ENCODE results near the gene PAPOLB.
A peak's percentile ranks its signal among the peaks of the same experiment; 100 is the strongest.

The PAPOLB gene

DNA sequence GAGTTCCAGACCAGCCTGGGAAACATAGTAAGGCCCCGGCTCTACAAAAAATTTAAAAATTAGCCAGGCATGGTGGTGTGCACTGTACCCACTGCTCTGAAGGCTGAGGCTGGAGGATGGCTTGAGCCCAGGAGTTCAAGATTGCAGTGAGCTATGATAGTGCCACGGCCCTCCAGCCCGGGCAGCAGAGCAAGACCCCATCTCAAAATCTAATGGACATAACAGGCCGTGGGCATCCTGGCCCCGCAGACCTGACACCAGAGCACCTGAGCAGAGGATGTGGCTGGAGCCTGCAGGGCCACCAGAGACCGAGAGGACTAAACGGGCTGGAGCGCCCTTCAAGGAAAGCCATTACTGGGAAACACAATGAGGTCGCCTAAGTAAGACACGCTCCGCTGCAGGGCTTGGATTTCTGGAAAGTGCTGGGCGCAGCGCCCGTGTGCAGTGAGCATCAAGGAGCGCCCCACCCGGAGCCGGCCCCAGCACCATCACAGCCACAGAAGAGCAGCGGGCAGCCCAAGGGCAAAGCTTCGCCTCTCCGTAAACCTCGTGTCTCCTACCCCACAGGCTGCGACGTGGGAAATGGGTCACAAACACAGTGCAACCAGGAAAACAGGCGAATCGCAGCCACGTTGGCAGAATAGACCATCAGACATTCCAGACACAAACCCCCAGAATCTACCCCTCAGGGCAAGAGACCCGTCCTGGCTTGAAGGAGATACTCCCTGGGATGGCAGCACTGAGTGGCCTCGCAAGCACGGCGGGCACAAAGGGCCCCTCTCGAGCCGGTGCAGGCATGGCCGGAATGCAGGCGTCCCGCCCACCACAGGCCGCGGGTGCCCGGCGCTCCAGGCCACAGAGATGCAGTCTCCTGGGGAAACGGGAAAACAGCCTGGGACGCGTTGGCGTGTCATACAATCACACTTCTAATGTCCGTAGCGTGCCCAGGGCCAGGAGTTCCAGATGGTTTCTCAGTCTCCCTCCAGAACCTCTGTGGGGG is 16.8 kb upstream of the PAPOLB start:
- no peak for DNase-seq

DNA sequence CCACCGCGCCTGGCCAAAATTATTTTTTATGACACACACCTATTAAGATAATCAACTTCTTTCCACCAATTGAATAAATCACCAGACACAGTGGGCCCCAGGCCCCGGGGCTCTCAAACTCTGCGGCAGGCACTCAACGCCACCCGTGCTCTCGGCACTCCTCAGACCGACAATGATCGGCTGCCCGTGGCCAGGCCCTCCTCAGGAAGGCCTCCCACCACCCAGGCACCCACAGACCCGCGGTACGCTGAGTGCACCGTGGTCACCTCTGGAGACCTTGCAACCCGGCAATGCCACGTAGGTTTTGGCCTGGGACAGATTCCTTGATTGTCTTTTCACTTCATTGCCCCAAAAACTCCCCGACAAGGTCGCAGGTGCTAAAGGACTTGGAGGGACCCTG is 14.8 kb upstream of the PAPOLB start:
- no peak for DNase-seq

DNA sequence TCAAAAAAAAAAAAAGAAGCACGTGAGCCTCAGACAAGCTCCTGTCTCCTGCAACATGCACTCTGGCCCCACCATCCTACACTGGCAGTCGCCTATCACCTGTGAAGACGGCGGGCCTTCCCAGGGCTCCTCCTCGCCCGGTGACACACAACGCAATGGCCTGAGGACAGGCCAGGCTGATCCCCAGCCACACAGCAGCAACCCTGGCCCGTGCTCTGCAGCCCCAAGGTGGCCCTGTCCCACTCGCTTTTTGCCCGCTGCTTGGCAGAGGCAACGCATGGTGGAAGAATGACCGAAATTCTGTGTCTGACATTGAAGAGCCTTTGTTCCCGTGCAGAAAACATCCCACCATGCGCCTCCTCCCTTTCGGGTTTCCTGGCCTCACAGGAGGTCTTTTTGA is 13.6 kb upstream of the PAPOLB start:
- DNase-seq: no peak

DNA sequence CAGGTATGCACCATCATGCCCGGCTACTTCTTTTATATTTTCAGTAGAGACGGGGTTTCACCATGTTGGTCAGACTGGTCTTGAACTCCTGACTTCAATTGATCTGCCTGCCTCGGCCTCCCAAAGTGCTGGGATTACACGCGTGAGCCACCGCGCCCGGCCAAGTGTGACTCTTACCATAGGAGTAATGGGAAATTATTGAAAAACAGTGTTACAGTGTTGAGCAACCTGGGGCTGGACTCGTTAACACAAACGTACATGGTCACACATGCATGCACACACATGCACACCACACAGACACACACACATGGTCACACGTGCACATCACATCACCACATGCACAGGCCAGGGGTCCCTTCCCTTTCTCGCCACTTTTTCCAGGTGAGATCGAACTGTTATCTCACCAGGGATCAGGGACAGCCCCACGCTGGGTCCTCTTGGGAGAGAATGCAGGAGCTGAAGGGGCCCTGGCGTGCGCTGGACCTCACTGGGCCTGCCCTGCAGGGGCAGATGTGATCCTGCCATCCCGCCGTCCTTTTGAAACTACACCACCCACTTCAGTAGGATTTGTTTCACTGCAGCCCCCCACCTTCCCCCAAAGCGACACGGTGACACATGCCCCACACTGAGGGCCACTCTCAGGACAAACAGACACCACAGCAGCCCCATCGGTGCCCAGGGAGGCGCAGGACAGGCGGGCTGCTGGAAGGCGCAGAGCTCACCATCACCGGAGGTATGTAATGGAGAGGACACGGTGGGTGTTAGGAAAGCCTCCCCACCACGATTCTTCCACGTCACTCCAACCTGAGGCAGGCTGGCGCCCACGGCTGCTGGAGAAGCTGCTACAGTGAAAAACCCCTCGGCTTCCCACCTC is 11.5 kb upstream of the PAPOLB start:
- DNase-seq: no peak

DNA sequence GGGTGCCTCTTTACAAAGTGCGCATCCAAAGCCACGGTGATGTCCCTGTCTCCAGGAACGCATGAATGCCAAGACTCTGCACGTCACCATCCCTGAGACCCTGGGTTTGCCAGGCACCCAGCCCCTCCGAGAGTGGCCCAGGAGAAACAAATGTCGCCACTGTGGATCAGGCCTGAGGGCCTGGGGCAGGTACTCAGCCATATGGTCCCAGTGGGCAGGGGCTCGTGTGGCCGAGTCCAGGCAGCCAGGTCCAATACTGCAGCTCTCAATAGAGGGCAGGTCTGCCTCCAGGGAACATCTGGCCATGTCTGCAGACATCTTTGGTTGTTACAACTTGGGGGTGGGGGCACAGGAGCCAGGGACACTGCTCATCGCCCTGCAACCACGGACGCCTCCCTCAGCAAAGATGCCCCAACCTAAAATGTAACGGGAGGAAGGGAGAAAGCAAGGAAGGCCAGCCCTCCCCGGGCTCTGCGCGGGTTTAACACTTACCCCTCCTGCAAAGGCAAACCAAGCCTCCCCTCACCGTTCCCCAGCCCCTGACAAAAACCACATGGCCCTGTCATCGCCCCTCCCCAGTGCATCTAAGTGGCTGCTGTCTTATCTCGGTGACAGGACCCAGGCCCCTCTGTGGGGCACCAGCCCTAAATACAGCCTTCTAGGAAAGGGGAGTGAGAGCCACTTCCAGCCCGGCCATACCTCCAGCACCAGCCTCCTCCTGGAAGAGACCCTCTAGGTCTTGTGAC is 10.3 kb upstream of the PAPOLB start:
- no peak for DNase-seq

DNA sequence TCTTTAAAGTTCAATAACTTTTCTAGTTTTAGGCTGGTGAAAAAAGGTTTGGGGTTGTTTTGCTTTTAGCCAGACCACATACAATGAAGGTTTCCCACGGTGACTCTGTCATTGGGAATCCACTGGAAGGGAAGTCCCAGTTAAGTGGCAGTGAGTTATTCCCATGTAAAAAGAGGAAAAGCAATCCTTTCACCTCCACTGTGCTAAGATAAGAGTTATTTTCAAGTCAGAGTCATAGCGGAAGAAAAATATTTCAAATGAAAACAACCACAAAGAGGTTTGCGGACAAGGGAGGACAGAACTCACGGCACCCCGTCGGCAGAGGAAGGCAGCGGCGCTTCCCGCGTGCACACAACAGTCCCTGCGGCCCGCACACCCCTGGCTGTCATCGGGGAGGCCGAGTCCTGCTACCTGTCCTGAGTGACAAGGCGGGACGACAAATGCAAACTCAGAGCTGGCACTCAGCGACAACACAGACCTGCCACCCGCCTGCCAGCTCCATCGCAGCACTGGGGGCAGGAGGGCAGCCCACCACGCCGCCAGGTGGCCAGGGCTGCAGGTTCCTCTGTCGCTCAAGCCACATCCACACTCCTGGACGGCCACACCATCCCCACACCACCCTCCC is 9.3 kb upstream of the PAPOLB start:
- no peak for DNase-seq

DNA sequence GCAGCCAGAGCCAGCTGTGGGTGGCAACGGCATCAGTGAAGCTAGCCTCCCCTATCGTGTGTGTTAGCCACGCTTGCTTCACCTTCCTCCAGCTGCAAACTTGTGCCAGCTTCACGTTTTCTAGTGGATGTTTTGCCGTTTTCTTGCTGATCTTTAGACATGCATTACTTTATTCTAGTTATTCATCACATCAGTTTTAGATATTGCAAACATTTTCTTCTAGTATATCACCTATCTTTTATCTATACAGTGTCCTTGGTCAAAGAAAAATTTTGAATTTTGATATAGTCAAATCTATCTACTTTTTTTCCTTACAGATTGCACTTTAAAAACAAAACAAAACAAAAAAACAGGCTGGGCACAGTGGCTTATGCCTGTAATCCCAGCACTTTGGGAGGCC is 6.7 kb upstream of the PAPOLB start:
- no peak for DNase-seq

DNA sequence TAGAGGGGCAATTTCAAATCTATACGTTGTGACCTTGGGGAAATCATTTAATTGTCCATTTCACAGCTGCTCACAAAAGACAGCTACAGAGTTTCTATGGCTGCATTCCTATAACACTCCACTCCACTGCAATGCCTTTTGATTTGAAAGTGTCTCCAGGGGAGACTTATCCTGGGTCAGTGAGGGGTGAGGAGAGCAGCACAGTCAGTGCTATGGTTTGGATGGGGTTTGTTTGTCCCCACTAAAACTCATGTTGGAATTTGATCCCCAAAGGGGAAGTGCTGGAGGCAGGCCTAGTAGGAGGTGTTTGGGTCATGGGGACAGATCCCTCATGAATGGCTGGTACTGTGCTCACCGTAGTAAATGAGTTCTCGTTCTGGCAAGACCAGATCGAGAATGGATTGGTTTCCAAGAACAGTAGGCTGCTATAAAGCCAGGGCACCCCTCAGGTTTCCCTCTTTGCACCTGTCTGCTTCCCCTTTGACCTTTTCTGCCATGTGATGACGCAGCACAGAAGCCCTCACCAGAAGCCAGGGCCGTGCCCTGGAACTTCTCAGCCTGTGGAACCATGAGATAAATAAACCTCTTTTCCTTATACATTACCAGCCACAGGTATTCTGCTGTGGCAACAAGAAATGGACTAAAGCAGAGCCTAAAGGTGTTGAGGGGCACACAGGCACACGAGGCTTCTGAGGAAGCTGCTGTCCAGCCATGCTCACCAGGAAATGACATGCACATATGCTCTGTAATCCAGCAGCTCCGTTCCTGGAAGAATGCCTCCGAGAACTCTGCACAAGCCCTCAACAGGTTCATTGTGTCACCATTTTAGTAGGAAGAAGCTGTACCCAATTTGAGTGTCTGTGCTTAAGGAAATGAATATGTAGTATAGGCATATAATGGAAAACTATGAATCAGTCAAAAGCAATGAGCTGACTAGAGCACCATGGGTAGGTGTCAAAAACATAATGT is 5.0 kb upstream of the PAPOLB start:
- no peak for DNase-seq

DNA sequence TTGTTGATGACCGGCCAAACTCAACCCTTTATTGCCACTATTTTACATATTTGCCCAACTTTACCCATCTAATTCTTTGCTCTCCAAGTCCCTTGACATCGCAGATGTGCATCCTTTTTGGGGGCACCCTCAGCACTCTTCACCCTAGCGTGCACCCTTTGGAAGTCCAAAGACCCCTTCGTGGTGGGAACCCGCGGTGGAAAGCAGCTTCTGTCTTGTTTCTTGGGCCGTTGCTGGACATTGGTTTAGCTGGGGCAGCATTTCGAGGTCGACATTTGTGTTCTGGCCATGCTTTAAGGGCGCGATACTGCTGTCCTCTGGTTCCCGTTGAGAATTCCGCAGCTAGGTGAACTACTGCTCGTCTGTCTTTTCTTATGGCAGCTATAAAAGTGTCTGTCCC is 326 bp upstream of the PAPOLB start:
- DNase-seq: no peak

DNA sequence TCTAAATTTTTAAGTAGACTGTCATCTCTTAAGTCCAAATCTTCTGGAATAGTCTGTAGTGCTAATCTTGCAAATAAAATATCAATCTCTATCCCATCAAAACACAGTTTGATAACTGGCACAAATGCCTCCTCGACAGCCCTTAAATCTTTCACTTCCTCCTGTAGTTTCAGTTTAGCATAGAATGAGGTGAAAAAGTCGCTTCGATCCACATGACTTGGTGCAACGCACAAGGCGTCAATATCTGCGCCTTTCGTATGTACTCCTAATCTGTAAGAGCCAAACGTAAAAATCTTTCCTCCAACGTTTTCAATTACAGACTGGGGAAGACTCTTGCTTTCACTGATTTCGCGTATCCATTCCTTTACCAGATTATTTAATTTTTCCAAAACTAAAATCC is 603 bp downstream of the PAPOLB start:
- DNase-seq: no peak

DNA sequence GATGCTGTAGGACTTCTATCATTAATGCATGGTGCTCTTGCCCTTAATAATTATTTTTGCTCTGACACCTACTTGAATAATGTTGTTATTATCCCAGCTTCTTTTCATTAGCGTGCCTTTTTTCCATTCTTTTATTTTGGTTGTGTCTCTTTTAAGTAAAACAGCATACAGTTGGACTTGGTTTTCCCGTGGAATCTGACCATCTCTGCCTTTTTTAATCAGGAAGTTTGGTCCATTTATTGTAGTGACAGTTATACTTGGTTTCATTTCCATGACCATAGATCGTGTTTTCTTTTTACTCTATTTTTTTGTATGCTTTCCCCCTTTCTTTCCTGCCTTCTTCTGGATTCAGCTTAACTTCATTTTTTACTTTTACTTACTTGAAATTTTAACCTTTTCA is 4.6 kb downstream of the PAPOLB start:
- no peak for DNase-seq

DNA sequence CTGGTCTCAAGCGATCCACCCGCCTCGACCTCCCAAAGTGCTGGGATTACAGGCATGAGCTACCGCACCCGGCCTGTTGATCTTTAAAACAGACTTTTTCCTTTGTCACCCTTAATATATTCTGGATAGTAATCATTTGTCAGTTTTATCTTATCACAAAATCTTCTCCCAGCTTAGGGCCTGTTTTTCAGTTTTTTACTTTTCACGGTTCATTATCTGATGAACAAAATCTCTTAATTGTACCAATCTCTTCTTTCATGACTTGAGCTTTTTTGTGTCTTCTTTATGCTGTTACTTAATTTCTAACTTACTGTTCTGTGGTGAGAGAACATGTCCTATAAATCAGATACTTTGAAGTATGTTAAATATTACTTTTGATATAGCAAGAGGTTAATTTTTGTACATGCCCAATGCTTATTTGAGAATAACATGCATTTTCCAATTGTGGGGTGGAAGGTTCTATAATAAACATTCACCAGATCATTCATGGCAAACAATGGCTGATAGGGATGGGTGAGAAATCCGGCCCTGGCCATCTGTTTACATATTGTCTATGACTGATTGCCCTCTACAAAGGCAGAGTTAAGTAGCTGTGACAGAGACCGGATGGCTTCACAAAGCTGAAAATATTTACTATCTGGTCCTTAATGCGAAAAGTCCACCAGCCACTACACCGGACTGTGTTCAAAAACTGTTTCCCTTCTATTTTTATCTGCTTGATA is 5.3 kb downstream of the PAPOLB start:
- no peak for DNase-seq

DNA sequence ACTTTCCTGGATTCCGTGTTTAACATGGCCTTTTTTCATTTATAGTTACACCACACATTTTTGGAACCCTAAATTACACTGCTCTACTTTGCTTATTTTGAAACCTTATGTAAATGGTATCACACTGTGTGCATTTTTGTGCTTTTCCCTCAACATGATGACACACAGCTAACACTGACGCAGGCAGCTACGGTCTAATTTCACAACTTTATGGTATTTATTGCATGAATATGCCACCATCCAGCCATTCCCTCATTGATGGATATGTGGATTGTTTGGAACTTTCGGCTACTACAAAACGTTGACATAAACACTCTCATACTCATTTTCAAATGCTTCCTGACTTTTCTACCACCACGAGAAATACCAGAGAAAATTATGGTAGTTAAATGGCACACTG is 6.9 kb downstream of the PAPOLB start:
- DNase-seq: no peak

DNA sequence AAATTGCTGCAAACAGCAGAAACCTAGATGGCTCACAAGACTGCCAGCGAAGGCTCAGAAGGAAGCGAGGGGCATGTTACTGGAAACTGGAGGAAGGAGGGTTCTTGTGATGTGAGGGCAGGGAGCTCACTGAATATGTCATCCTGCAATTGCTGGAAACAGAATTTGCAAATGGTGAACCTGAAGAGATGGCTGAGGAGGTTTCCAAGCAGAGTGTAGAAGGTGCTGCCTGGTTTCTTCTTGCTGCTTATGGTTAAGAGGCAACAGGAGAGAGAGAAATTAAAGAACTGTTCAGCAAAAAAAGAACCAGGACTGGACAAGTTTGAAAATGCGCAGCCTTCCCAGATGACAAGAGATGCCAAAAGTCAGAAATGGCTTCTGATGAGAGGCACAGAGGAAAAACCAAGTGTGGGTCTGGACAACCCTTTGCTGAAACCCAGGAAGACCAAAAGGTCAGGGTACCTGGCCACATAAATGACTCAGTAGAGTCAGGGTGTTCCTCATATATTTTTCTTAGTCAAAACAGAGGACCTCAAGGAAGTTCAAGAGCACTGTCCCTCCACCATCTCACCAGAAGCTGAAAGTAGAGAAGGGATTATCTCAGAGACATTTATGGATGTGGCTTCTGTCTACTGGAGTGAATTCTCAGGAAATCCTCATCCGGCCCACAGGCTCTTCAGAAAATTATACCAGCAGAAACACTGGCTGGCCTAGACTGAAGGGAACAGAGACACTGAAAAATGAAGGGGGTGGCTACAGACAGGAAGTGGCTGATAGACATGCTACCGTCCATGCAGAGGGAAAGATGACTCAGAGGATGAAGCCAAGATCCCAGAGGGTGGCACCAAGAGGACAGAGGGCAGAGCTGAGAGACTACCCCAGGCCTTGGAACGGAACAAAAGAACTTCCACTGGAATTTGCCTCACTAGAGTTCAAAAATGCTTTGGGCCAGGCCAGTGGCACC is 10.1 kb downstream of the PAPOLB start:
- peak; percentile 13 to 44 (median 39) for DNase-seq

DNA sequence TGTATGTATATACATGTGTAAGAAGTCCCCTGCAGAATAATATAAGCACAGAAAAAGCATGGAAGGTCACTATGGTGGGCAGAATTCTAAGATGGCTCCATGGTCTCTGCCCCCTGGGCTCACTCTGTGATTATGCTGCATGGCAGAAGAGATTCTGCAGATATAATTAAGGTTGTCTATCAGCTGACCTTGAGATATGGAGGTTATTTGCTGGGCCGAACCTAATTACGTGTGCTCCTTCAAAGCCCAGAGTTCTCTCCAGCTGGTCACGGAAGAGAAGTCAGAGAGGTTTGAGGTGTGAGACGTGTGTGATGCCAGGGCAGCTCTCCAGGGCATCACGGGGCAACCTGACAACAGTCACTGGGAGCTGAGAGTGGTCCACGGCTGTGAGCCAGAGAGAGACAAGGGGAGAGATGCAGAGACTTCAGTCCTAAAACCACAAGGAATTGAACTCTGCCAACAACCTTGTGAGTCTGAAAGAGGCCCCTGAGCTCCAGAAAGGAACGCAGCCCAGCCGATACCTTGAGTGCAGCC is 11.5 kb downstream of the PAPOLB start:
- no peak for DNase-seq

DNA sequence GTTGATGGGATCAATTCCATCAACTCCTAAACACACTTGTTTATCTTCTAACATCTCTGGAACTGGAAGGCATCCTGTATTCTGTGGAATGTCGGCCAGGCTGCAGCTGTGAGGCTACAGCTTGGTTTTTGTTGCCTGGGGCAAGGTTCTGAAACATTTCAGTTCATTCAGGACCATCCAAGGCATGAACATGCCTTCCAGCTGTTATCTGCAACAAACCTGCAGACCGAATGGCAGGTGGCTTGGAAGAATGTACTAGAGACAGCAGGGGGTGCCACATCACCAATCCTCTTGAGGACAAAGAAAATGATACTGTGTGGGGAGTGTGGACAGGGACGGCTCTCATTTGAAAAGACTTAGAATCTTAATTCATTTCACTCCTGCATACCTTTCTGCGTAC is 12.4 kb downstream of the PAPOLB start:
- DNase-seq: peak in 2 of 4 experiments; percentile 7 to 21

DNA sequence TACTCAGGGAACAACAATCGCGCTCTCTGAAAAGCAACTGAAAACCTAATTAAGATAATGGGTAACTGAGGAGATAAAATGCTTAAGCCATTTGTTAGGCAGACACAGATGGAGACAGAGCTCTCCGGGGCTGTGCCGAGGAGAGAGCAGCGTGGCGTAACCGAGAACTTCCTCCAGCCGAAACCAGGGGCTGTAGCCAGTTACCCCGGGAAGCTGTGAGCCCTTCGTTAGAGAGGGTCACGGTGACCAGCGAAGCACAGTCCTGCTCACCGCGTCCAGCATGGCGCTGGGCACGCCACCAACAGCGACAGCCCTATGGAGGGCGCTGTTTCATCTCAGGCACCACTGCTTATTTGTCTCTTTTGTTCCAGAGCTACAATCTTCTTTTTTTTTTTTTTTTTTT is 16.1 kb downstream of the PAPOLB start:
- DNase-seq: peak; percentile 8 to 31 (median 16)

DNA sequence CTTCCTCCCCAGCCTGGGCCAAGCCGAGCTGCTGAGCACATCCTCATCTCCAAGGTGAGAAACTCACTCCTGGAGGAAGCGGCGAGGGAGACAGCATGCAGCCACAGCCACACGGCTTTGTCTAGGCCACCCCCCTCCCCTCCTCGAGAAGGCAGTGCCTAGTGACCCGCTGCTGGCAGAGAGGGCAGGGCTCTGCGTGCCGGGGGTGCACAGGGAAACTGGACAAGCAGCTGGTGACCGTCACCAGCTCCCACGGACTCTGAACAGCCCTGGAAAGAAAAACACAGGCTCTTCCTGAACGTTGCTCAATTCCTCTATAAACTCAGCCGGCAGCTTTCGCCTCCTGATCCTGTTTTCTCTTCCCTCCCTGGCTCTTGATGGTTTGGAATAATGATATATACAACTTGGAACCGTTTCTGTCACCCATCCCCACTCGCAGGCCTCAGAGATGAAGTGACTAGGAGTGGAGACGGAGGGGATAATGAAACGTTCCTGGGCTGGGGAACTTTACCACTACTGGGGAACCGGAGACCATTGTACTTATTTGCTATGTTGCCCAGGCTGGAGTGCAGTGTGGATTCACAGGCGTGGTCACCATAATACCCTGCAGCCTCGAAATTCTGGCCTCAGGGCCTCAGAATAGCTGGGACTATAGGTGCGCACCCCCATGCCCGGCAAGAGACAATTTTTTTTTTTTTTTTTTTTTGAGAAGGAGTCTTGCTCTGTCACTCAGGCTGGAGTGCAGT is 19.3 kb downstream of the PAPOLB start:
- DNase-seq: no peak

All from suppressor macrophage (primary cell).